Measurements from ENCODE around the gene ZSCAN5C. TPM values are rescaled to one million over a fixed set of nuclear protein-coding genes. Genes with fewer than 3 reads are reported as not detected.
"Not testable (repeated sequence)": the region's sequence is repeated elsewhere in the genome, so short reads cannot be mapped to it uniquely, and the experiment has no call there.

Gene ZSCAN5C
- total RNA-seq, 1 donor from 2014 or later, result not detected

- TF ChIP-seq CTCF (IDR thresholded peaks at IDR 0.05; ENCODE audit: unreplicated experiment), result no peak
- Mint-ChIP-seq H3K9me3 (ENCODE audit: unreplicated experiment) (no peaks in the 10 kb centered on the region), H3K4me3 (ENCODE audit: unreplicated experiment) (no peak overlapping the region), H3K36me3 (ENCODE audit: low read depth, unreplicated experiment) (no peaks in the 10 kb centered on the region), H3K27me3 (ENCODE audit: unreplicated experiment) (peaks cover 4% of the 10 kb centered on the region), H3K4me1 (ENCODE audit: unreplicated experiment) (no peaks in the 10 kb centered on the region), H3K27ac (ENCODE audit: unreplicated experiment) (no peak overlapping the region)
- DNase-seq (ENCODE audit: low spot score), result no peak
Measured at GRCh38 chr19:56193981-56194640, 8.0 kb upstream of the ZSCAN5C start.

GRCh38 chr19:56197646-56198045, 4.4 kb upstream of the ZSCAN5C start, which contains the start of gene ZSCAN5B:
Gene ZSCAN5B (minus strand): TSS chr19:56197783. CDS start chr19:56193052, 4,731 bp downstream.
- H3K4me3 Mint-ChIP-seq (ENCODE audit: unreplicated experiment); H3K27ac Mint-ChIP-seq (ENCODE audit: unreplicated experiment): not testable (repeated sequence)

GRCh38 chr19:56199687-56200086, 2.4 kb upstream of the ZSCAN5C start:
- Mint-ChIP-seq H3K27me3 (ENCODE audit: unreplicated experiment) (no peaks in the 10 kb centered on the region), H3K4me1 (ENCODE audit: unreplicated experiment) (no peaks in the 10 kb centered on the region), H3K9me3 (ENCODE audit: unreplicated experiment) (no peaks in the 10 kb centered on the region), H3K4me3 (ENCODE audit: unreplicated experiment) (no peak overlapping the region), H3K27ac (ENCODE audit: unreplicated experiment) (no peak overlapping the region), H3K36me3 (ENCODE audit: low read depth, unreplicated experiment) (no peaks in the 10 kb centered on the region)
- no peak for DNase-seq (ENCODE audit: low spot score)
- TF ChIP-seq CTCF (IDR thresholded peaks at IDR 0.05; ENCODE audit: unreplicated experiment), result no peak

More at GRCh38 chr19:56197646-56198045, 4.4 kb upstream of the ZSCAN5C start, which contains the start of gene ZSCAN5B:
- H3K4me1 Mint-ChIP-seq (ENCODE audit: unreplicated experiment); H3K27me3 Mint-ChIP-seq (ENCODE audit: unreplicated experiment); H3K36me3 Mint-ChIP-seq (ENCODE audit: low read depth, unreplicated experiment); DNase-seq (ENCODE audit: low spot score); H3K9me3 Mint-ChIP-seq (ENCODE audit: unreplicated experiment): not testable (repeated sequence)

GRCh38 chr19:56207581-56207980, 5.5 kb downstream of the ZSCAN5C start:
- H3K27ac Mint-ChIP-seq (ENCODE audit: unreplicated experiment); H3K27me3 Mint-ChIP-seq (ENCODE audit: unreplicated experiment); H3K4me3 Mint-ChIP-seq (ENCODE audit: unreplicated experiment); H3K9me3 Mint-ChIP-seq (ENCODE audit: unreplicated experiment); H3K4me1 Mint-ChIP-seq (ENCODE audit: unreplicated experiment); H3K36me3 Mint-ChIP-seq (ENCODE audit: low read depth, unreplicated experiment); DNase-seq (ENCODE audit: low spot score): not testable (repeated sequence)

- no peaks in the 10 kb centered on the region for H3K9me3 Mint-ChIP-seq (ENCODE audit: unreplicated experiment)
- H3K4me3 Mint-ChIP-seq (ENCODE audit: unreplicated experiment), result no peak overlapping the region
- no peak overlapping the region for H3K27ac Mint-ChIP-seq (ENCODE audit: unreplicated experiment)
- TF ChIP-seq CTCF (IDR thresholded peaks at IDR 0.05; ENCODE audit: unreplicated experiment), result no peak
- no peaks in the 10 kb centered on the region for H3K36me3 Mint-ChIP-seq (ENCODE audit: low read depth, unreplicated experiment)
- peaks cover 1% of the 10 kb centered on the region for H3K27me3 Mint-ChIP-seq (ENCODE audit: unreplicated experiment)
- DNase-seq (ENCODE audit: low spot score), result no peak
- peaks cover 3% of the 10 kb centered on the region for H3K4me1 Mint-ChIP-seq (ENCODE audit: unreplicated experiment)
Measured at GRCh38 chr19:56209091-56209490, 7.0 kb downstream of the ZSCAN5C start.

- H3K9me3 Mint-ChIP-seq (ENCODE audit: unreplicated experiment); H3K4me1 Mint-ChIP-seq (ENCODE audit: unreplicated experiment); H3K4me3 Mint-ChIP-seq (ENCODE audit: unreplicated experiment); H3K36me3 Mint-ChIP-seq (ENCODE audit: low read depth, unreplicated experiment); H3K27ac Mint-ChIP-seq (ENCODE audit: unreplicated experiment); DNase-seq (ENCODE audit: low spot score); H3K27me3 Mint-ChIP-seq (ENCODE audit: unreplicated experiment): not testable (repeated sequence)
Measured at GRCh38 chr19:56210036-56210435, 8.0 kb downstream of the ZSCAN5C start.

Measured in endothelial cell (in vitro differentiated cells).